VCaP (cell line): ENCODE results near the gene ADGRD1.
"Not testable (repeated sequence)": the region's sequence is repeated elsewhere in the genome, so short reads cannot be mapped to it uniquely, and the experiment has no call there.

Experiments used
- H3K27ac ChIP-seq: fragments of 450-650 bp; 2 replicates; pipeline ENCODE4 v1.5.1; 2017
- CTCF ChIP-seq: fragments of 450-650 bp; conservative IDR thresholded peaks from 2 replicates; pipeline ENCODE4 v1.5.1; 2017; ENCODE audit warnings: mild to moderate bottlenecking, moderate library complexity

The ADGRD1 gene

GRCh38 chr12:131121705-131122405 lies 168.1 kb downstream of the ADGRD1 start:
- no peak for TF ChIP-seq CTCF
- H3K27ac ChIP-seq = no peak overlapping the region

GRCh38 chr12:131122631-131123030 lies 168.9 kb downstream of the ADGRD1 start:
- no peak overlapping the region for H3K27ac ChIP-seq
- TF ChIP-seq CTCF = no peak

- no peak overlapping the region for H3K27ac ChIP-seq
- TF ChIP-seq CTCF = no peak
These were observed 170.1 kb downstream of the ADGRD1 start for GRCh38 chr12:131123817-131124216.

- no peak overlapping the region for H3K27ac ChIP-seq
- TF ChIP-seq CTCF = no peak
These were observed 171.0 kb downstream of the ADGRD1 start for GRCh38 chr12:131124487-131125280.

GRCh38 chr12:131126662-131127173 lies 173.0 kb downstream of the ADGRD1 start:
- TF ChIP-seq CTCF = no peak

GRCh38 chr12:131128556-131128955 lies 174.8 kb downstream of the ADGRD1 start:
- no peak overlapping the region for H3K27ac ChIP-seq
- TF ChIP-seq CTCF = no peak

More at GRCh38 chr12:131126662-131127173, 173.0 kb downstream of the ADGRD1 start:
- no peak overlapping the region for H3K27ac ChIP-seq

- not testable (repeated sequence) for H3K27ac ChIP-seq
These were observed 175.4 kb downstream of the ADGRD1 start for GRCh38 chr12:131128966-131129619.
